Measurements from ENCODE around the gene ATP6V0E1.
A peak's percentile ranks its signal among the peaks of the same experiment; 100 is the strongest.

Gene ATP6V0E1

GRCh38 chr5:172973127-172973916 lies 10.2 kb upstream of the ATP6V0E1 start:
- TF ChIP-seq GATA3 (IDR thresholded peaks at IDR 0.05; ENCODE audit: low read depth, low read length) = no peak
- no peak for TF ChIP-seq GATA2 (IDR thresholded peaks at IDR 0.05; ENCODE audit: low read depth, low read length)

- no peak for TF ChIP-seq GATA2 (IDR thresholded peaks at IDR 0.05; ENCODE audit: low read depth, low read length)
- TF ChIP-seq GATA3 (IDR thresholded peaks at IDR 0.05; ENCODE audit: low read depth, low read length) = no peak
Measured at GRCh38 chr5:172973931-172974330, 9.6 kb upstream of the ATP6V0E1 start.

GRCh38 chr5:172975289-172975688 lies 8.3 kb upstream of the ATP6V0E1 start:
- TF ChIP-seq GATA2 (IDR thresholded peaks at IDR 0.05; ENCODE audit: low read depth, low read length) = no peak
- no peak for TF ChIP-seq GATA3 (IDR thresholded peaks at IDR 0.05; ENCODE audit: low read depth, low read length)

GRCh38 chr5:172979778-172980177 lies 3.8 kb upstream of the ATP6V0E1 start:
- no peak for TF ChIP-seq GATA2 (IDR thresholded peaks at IDR 0.05; ENCODE audit: low read depth, low read length)
- no peak for TF ChIP-seq GATA3 (IDR thresholded peaks at IDR 0.05; ENCODE audit: low read depth, low read length)

- no peak for TF ChIP-seq GATA2 (IDR thresholded peaks at IDR 0.05; ENCODE audit: low read depth, low read length)
- TF ChIP-seq GATA3 (IDR thresholded peaks at IDR 0.05; ENCODE audit: low read depth, low read length) = no peak
Measured at GRCh38 chr5:172981931-172982330, 1.6 kb upstream of the ATP6V0E1 start.

GRCh38 chr5:172984244-172984953 lies 828 bp downstream of the ATP6V0E1 start:
- TF ChIP-seq GATA3 (IDR thresholded peaks at IDR 0.05; ENCODE audit: low read depth, low read length) = peak; percentile 58; the same call in 1 of the 2 replicates
- peak; percentile 97 for TF ChIP-seq GATA2 (IDR thresholded peaks at IDR 0.05; ENCODE audit: low read depth, low read length)

GRCh38 chr5:172985596-172985995 lies 2.0 kb downstream of the ATP6V0E1 start:
- TF ChIP-seq GATA2 (IDR thresholded peaks at IDR 0.05; ENCODE audit: low read depth, low read length) (no peak), GATA3 (IDR thresholded peaks at IDR 0.05; ENCODE audit: low read depth, low read length) (no peak)

GRCh38 chr5:172988276-172988675 lies 4.7 kb downstream of the ATP6V0E1 start:
- no peak for TF ChIP-seq GATA3 (IDR thresholded peaks at IDR 0.05; ENCODE audit: low read depth, low read length)
- TF ChIP-seq GATA2 (IDR thresholded peaks at IDR 0.05; ENCODE audit: low read depth, low read length) = no peak

GRCh38 chr5:172990776-172991175 lies 7.2 kb downstream of the ATP6V0E1 start:
- TF ChIP-seq GATA2 (IDR thresholded peaks at IDR 0.05; ENCODE audit: low read depth, low read length) = no peak
- TF ChIP-seq GATA3 (IDR thresholded peaks at IDR 0.05; ENCODE audit: low read depth, low read length) = no peak

GRCh38 chr5:172994405-172994804 lies 10.8 kb downstream of the ATP6V0E1 start:
- TF ChIP-seq GATA3 (IDR thresholded peaks at IDR 0.05; ENCODE audit: low read depth, low read length) = no peak
- no peak for TF ChIP-seq GATA2 (IDR thresholded peaks at IDR 0.05; ENCODE audit: low read depth, low read length)

- TF ChIP-seq GATA3 (IDR thresholded peaks at IDR 0.05; ENCODE audit: low read depth, low read length) (no peak), GATA2 (IDR thresholded peaks at IDR 0.05; ENCODE audit: low read depth, low read length) (no peak)
Measured at GRCh38 chr5:172999372-172999973, 15.9 kb downstream of the ATP6V0E1 start.

GRCh38 chr5:172999974-173000373 lies 16.4 kb downstream of the ATP6V0E1 start:
- TF ChIP-seq GATA2 (IDR thresholded peaks at IDR 0.05; ENCODE audit: low read depth, low read length) (no peak), GATA3 (IDR thresholded peaks at IDR 0.05; ENCODE audit: low read depth, low read length) (no peak)

- TF ChIP-seq GATA3 (IDR thresholded peaks at IDR 0.05; ENCODE audit: low read depth, low read length) (no peak), GATA2 (IDR thresholded peaks at IDR 0.05; ENCODE audit: low read depth, low read length) (no peak)
Measured at GRCh38 chr5:173001229-173001841, 17.8 kb downstream of the ATP6V0E1 start.

GRCh38 chr5:173003360-173003759 lies 19.8 kb downstream of the ATP6V0E1 start:
- TF ChIP-seq GATA3 (IDR thresholded peaks at IDR 0.05; ENCODE audit: low read depth, low read length) (no peak), GATA2 (IDR thresholded peaks at IDR 0.05; ENCODE audit: low read depth, low read length) (no peak)
